ENCODE measurements around the gene NUMB.

Gene NUMB

GRCh38 chr14:73261075-73261474 is 197.3 kb downstream of the NUMB start:
- DNase-seq (ENCODE audit: low read depth in 2 of 2) = no peak

- no peak for DNase-seq (ENCODE audit: low read depth in 2 of 2)
These were observed 197.8 kb downstream of the NUMB start for GRCh38 chr14:73260574-73260973.

- DNase-seq (ENCODE audit: low read depth in 2 of 2) = no peak
These were observed 198.5 kb downstream of the NUMB start for GRCh38 chr14:73259837-73260236.

GRCh38 chr14:73258845-73259611 is 199.3 kb downstream of the NUMB start:
- no peak for DNase-seq (ENCODE audit: low read depth in 2 of 2)

- DNase-seq (ENCODE audit: low read depth in 2 of 2) = no peak
These were observed 200.3 kb downstream of the NUMB start for GRCh38 chr14:73258076-73258475.

GRCh38 chr14:73255693-73256225 is 202.6 kb downstream of the NUMB start:
- DNase-seq (ENCODE audit: low read depth in 2 of 2) = no peak

- DNase-seq (ENCODE audit: low read depth in 2 of 2) = no peak
These were observed 203.3 kb downstream of the NUMB start for GRCh38 chr14:73255005-73255400.

- DNase-seq (ENCODE audit: low read depth in 2 of 2) = no peak
These were observed 203.9 kb downstream of the NUMB start for GRCh38 chr14:73254247-73255004.

GRCh38 chr14:73253721-73254120 is 204.6 kb downstream of the NUMB start:
- no peak for DNase-seq (ENCODE audit: low read depth in 2 of 2)

- DNase-seq (ENCODE audit: low read depth in 2 of 2) = no peak
These were observed 205.1 kb downstream of the NUMB start for GRCh38 chr14:73253323-73253610.

- DNase-seq (ENCODE audit: low read depth in 2 of 2) = no peak
These were observed 205.6 kb downstream of the NUMB start for GRCh38 chr14:73252491-73253322.

GRCh38 chr14:73251516-73252215 is 206.7 kb downstream of the NUMB start:
- DNase-seq (ENCODE audit: low read depth in 2 of 2) = no peak

- no peak for DNase-seq (ENCODE audit: low read depth in 2 of 2)
These were observed 207.4 kb downstream of the NUMB start for GRCh38 chr14:73250781-73251500.

- no peak for DNase-seq (ENCODE audit: low read depth in 2 of 2)
These were observed 208.0 kb downstream of the NUMB start for GRCh38 chr14:73250317-73250713.

GRCh38 chr14:73249564-73250316 is 208.6 kb downstream of the NUMB start:
- no peak for DNase-seq (ENCODE audit: low read depth in 2 of 2)

GRCh38 chr14:73249108-73249507 is 209.2 kb downstream of the NUMB start:
- no peak for DNase-seq (ENCODE audit: low read depth in 2 of 2)

- DNase-seq (ENCODE audit: low read depth in 2 of 2) = no peak
These were observed 210.1 kb downstream of the NUMB start for GRCh38 chr14:73248108-73248868.

- no peak for DNase-seq (ENCODE audit: low read depth in 2 of 2)
These were observed 211.8 kb downstream of the NUMB start for GRCh38 chr14:73246387-73247150.
